B cell (primary cell): ENCODE measurements around the gene TRMT1L. TPM values are rescaled to one million over a fixed set of nuclear protein-coding genes. Genes with fewer than 3 reads are reported as not detected.

Source experiments
- ATAC-seq: fragments of 200-7000 bp; cut with Tn5 transposase; one replicate; pipeline ENCODE4 v1.10.0; 2021; ENCODE audit warnings: low read depth, mild to moderate bottlenecking, moderate number of reproducible peaks, moderate library complexity
- CTCF ChIA-PET: fragments of 350-600 bp; sonication (Branson Sonifier 250); formaldehyde crosslinking; loops from one replicate; lab custom pipeline; 2021; ENCODE audit warnings: antibody characterized with exemption, inconsistent platforms; lab: Charles Lee
- POLR2A ChIA-PET: fragments of 350-600 bp; sonication (Branson Sonifier 250); formaldehyde crosslinking; loops from one replicate; lab custom pipeline; 2021; ENCODE audit warnings: antibody characterized with exemption; lab: Charles Lee
- DNase-seq: peaks from one replicate; pipeline ENCODE4 v3.0.0; 2013
- H2AFZ ChIP-seq: 2 replicates; pipeline ENCODE4 v1.6.1; 2012; ENCODE audit warnings: mild to moderate bottlenecking, low read depth, low read length; ENCODE audit not compliant: insufficient read depth, poor library complexity, severe bottlenecking
- H3K27ac ChIP-seq, 2 donors: 1 replicate in 1 of 2; 2 replicates in 1 of 2; pipeline ENCODE4 v1.5.1; 2012 to 2013; ENCODE audit warnings: low read length in 2 of 2, mild to moderate bottlenecking in 2 of 2, moderate library complexity in 1 of 2
- H3K27me3 ChIP-seq, 4 experiments: fragments of 200-600 bp in 1 of 4; sonication (generic) in 1 of 4; replicated peaks in 1 of 4; 1 replicate in 2 of 4; 2 replicates in 2 of 4; pipeline versions ENCODE4 v1.6.1 to v1.7.0; 2013 to 2016; ENCODE audit warnings: low read length in 3 of 4, mild to moderate bottlenecking in 2 of 4, mixed read lengths in 1 of 4, moderate library complexity in 1 of 4; ENCODE audit not compliant: insufficient read depth in 4 of 4, control insufficient read depth in 3 of 4; ENCODE audit errors: control extremely low read depth in 1 of 4
- H3K36me3 ChIP-seq, 2 experiments: replicated peaks in 1 of 2; 1 replicate in 1 of 2; 2 replicates in 1 of 2; pipeline versions ENCODE4 v1.6.1 to v1.7.1; 2013; ENCODE audit warnings: low read length in 1 of 2; ENCODE audit not compliant: insufficient read depth in 2 of 2, control insufficient read depth in 1 of 2; ENCODE audit errors: control extremely low read depth in 1 of 2, extremely low read depth in 1 of 2
- H3K4me1 ChIP-seq, 2 donors: fragments of 200-600 bp in 1 of 2; sonication (generic) in 1 of 2; 1 replicate in 1 of 2; 2 replicates in 1 of 2; pipeline versions ENCODE4 v1.5.1 to v1.6.1; 2013 to 2017; ENCODE audit warnings: low read length in 2 of 2; ENCODE audit not compliant: control insufficient read depth in 2 of 2, insufficient read depth in 2 of 2
- H3K4me2 ChIP-seq: replicated peaks from 2 replicates; pipeline ENCODE3; 2012; ENCODE audit warnings: mild to moderate bottlenecking, low read depth, low read length; ENCODE audit not compliant: poor library complexity, severe bottlenecking
- H3K4me3 ChIP-seq, 5 experiments: fragments of 200-600 bp in 1 of 5; sonication (generic) in 1 of 5; 1 replicate in 3 of 5; 2 replicates in 2 of 5; pipeline versions ENCODE4 v1.5.1 to v1.7.0; 2011 to 2016; ENCODE audit warnings: low read length in 4 of 5, mild to moderate bottlenecking in 4 of 5, low read depth in 2 of 5, control low read depth in 1 of 5, moderate library complexity in 1 of 5; ENCODE audit not compliant: insufficient read depth in 1 of 5; ENCODE audit errors: control extremely low read depth in 1 of 5, extremely low read depth in 1 of 5
- H3K79me2 ChIP-seq: fragments of 200-600 bp; sonication (generic); one replicate; pipeline ENCODE4 v1.6.0; 2016; ENCODE audit warnings: low read length; ENCODE audit not compliant: control insufficient read depth, insufficient read depth
- H3K9ac ChIP-seq: fragments of 200-600 bp; sonication (generic); 2 replicates; pipeline ENCODE4 v1.6.1; 2017; ENCODE audit warnings: mild to moderate bottlenecking, low read length, moderate library complexity
- H3K9me3 ChIP-seq, 3 donors: one replicate each; pipeline versions ENCODE4 v1.6.1 to v1.7.1; 2013; ENCODE audit warnings: low read length in 2 of 3; ENCODE audit not compliant: control insufficient read depth in 2 of 3, insufficient read depth in 1 of 3; ENCODE audit errors: control extremely low read depth in 1 of 3
- H4K20me1 ChIP-seq: 2 replicates; pipeline ENCODE4 v1.6.0; 2012; ENCODE audit warnings: mild to moderate bottlenecking, low read length; ENCODE audit not compliant: insufficient read depth, control insufficient read depth, poor library complexity, severe bottlenecking
- H3K27ac Mint-ChIP-seq: one replicate; pipeline ENCODE4 v1.8.0; 2021; ENCODE audit warnings: mixed read lengths
- H3K27me3 Mint-ChIP-seq: one replicate; pipeline ENCODE4 v1.8.0; 2021; ENCODE audit warnings: mixed read lengths
- H3K4me1 Mint-ChIP-seq: one replicate; pipeline ENCODE4 v1.8.0; 2021; ENCODE audit warnings: mixed read lengths
- H3K4me3 Mint-ChIP-seq: one replicate; pipeline ENCODE4 v1.8.0; 2021; ENCODE audit warnings: mixed read lengths
- H3K9me3 Mint-ChIP-seq: one replicate; pipeline ENCODE4 v1.8.0; 2022; ENCODE audit warnings: mixed read lengths; ENCODE audit not compliant: insufficient read depth
- EZH2 ChIP-seq: IDR thresholded peaks from 2 replicates; pipeline ENCODE4 v1.6.1; 2012; ENCODE audit warnings: borderline replicate concordance, low read depth, mild to moderate bottlenecking, moderate library complexity, low read length; ENCODE audit not compliant: insufficient read depth, poor library complexity, severe bottlenecking
- WGBS: methylation state at CpG from one replicate; pipeline ENCODE4 v1.1.5; 2013; ENCODE audit warnings: missing lambda C conversion rate; ENCODE audit not compliant: insufficient coverage; 5-methylcytosine and 5-hydroxymethylcytosine counted together
- intact Hi-C: fragments of 100-400 bp; cut with micrococcal nuclease; formaldehyde crosslinking; loops from one replicate; pipeline ENCODE4 v1.10.0; 2022
- polyA plus RNA-seq: library from polyadenylated mRNA; depleted of rRNA; stranded (reverse); fragments of >200 nt; gene quantifications from 2 replicates; pipeline ENCODE4 v1.2.3, GENCODE V29; 2012
- total RNA-seq, 2 donors: library from RNA; stranded (reverse); fragments of 120-200 nt in 1 of 2; gene quantifications; 1 replicate in 1 of 2; 2 replicates in 1 of 2; pipeline versions ENCODE4 v1.2.3 to v1.2.4, GENCODE V29; 2013 to 2022
- TF ChIP-seq, protein P1 (sequence below): fragments of 200-600 bp; IDR thresholded peaks from one replicate; pipeline ENCODE4 v1.8.0; 2022; ENCODE audit warnings: antibody characterized with exemption, mild to moderate bottlenecking

Gene TRMT1L
- total and polyA plus RNA-seq, 2 donors (not counting 1 experiment from before 2014, with no cell fraction given), result 9.9 to 27.5 TPM

DNA sequence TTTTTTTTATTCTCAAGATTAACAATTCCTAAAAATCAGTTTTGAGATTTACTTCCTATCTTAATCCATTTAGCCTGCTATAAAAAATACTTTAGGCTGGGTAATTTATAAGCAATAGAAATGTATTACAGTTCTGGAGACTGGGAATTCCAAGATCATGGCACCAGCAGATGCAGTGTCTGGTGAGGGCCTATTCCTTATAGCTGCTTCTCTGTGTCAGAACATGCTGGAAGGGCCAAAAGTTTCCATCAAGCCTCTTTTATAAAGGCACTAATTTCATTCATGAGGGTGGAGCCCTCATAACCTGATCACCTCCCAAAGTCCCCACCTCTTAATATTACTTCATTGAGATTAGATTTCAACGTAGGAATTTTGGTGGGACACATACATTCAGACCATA is 69.7 kb downstream of the TRMT1L start:
- H3K4me3 Mint-ChIP-seq, result no peak overlapping the region
- Histone ChIP-seq H3K4me3 (no peak overlapping the region), H3K4me2 (no peak overlapping the region), H3K27ac (no peak overlapping the region), H3K9ac (no peak overlapping the region), H3K4me1 (no peaks in the 10 kb centered on the region), H3K79me2 (peaks cover 45% of the 10 kb centered on the region), H3K9me3 (no peaks in the 10 kb centered on the region), H2AFZ (no peak overlapping the region), H3K27me3 (no peaks in the 10 kb centered on the region), H4K20me1 (peaks cover 54% of the 10 kb centered on the region), H3K36me3 (peaks cover 0 to 19% of the 10 kb centered on the region in 2 experiments)
- no peaks in the 10 kb centered on the region for H3K9me3 Mint-ChIP-seq
- TF ChIP-seq EZH2, result no peak
- TF ChIP-seq, protein P1, sequence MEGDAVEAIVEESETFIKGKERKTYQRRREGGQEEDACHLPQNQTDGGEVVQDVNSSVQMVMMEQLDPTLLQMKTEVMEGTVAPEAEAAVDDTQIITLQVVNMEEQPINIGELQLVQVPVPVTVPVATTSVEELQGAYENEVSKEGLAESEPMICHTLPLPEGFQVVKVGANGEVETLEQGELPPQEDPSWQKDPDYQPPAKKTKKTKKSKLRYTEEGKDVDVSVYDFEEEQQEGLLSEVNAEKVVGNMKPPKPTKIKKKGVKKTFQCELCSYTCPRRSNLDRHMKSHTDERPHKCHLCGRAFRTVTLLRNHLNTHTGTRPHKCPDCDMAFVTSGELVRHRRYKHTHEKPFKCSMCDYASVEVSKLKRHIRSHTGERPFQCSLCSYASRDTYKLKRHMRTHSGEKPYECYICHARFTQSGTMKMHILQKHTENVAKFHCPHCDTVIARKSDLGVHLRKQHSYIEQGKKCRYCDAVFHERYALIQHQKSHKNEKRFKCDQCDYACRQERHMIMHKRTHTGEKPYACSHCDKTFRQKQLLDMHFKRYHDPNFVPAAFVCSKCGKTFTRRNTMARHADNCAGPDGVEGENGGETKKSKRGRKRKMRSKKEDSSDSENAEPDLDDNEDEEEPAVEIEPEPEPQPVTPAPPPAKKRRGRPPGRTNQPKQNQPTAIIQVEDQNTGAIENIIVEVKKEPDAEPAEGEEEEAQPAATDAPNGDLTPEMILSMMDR, result no peak
- intact Hi-C loops, result no loop called here
- no peaks in the 10 kb centered on the region for H3K27me3 Mint-ChIP-seq
- ChIA-PET POLR2A (no interaction called here), CTCF (no interaction called here)
- H3K27ac Mint-ChIP-seq, result no peak overlapping the region
- ATAC-seq (no peak), DNase-seq (no peak)
- WGBS, result 100% methylated on average over 1 of the region's 1 CpG
- peaks cover 20% of the 10 kb centered on the region for H3K4me1 Mint-ChIP-seq

DNA sequence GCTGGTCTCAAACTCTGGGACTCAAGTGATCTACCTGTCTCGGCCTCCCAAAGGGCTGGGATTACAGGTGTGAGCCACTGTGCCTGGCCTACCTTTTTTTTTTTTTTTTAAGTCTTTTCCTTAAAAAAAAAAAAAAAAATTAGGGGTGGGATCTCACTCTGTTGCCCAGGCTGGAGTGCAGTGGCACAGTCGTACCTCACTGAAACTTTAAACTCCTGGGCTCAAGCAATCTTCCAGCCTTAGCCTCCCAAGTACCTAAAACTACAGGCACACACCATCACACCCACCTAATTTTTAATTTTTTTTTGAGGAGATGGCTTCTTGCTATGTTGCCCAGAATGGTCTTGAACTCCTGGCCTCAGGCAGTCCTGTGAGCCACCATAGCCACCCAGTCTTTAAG is 72.9 kb downstream of the TRMT1L start:
- peaks cover 0 to 5% of the 10 kb centered on the region in 2 experiments for H3K36me3 ChIP-seq
- no peak overlapping the region for H3K4me3 Mint-ChIP-seq
- no peak overlapping the region for H2AFZ ChIP-seq
- no CpG with 5 or more reads among the region's 2 CpGs for WGBS
- H3K27ac ChIP-seq, result no peak overlapping the region
- no peaks in the 10 kb centered on the region for H3K27me3 Mint-ChIP-seq
- H3K4me3 ChIP-seq, result no peak overlapping the region
- ATAC-seq (no peak), DNase-seq (no peak)
- peaks cover 2% of the 10 kb centered on the region for H3K9me3 Mint-ChIP-seq
- no peaks in the 10 kb centered on the region for H3K9me3 ChIP-seq
- peaks cover 64% of the 10 kb centered on the region for H4K20me1 ChIP-seq
- H3K27ac Mint-ChIP-seq, result no peak overlapping the region
- H3K4me1 Mint-ChIP-seq, result peaks cover 29% of the 10 kb centered on the region
- peaks cover 77% of the 10 kb centered on the region for H3K79me2 ChIP-seq
- H3K27me3 ChIP-seq, result no peaks in the 10 kb centered on the region
- CTCF ChIA-PET, result no interaction called here
- POLR2A ChIA-PET, result no interaction called here
- no peak overlapping the region for H3K4me2 ChIP-seq
- TF ChIP-seq EZH2, result no peak
- TF ChIP-seq, protein P1, result no peak
- no peak overlapping the region for H3K9ac ChIP-seq
- intact Hi-C loops, result no loop called here
- no peaks in the 10 kb centered on the region for H3K4me1 ChIP-seq
